ENCODE data around the gene EPAS1. TPM values are rescaled to one million over a fixed set of nuclear protein-coding genes. Genes with fewer than 3 reads are reported as not detected.
A peak's percentile ranks its signal among the peaks of the same experiment; 100 is the strongest.

EPAS1 gene
- total and polyA plus RNA-seq, 2 of the 13 experiments (the other 11 are each of a cell fraction or from before 2014, with no cell fraction given), result 47.1 to 182 TPM

- no peak for TF ChIP-seq GPBP1L1 (CRISPR knock-in tag; IDR thresholded peaks at IDR 0.05)
- TF ChIP-seq ARNT (IDR thresholded peaks at IDR 0.05), result no peak
- no peak for TF ChIP-seq SNAPC2 (CRISPR knock-in tag; IDR thresholded peaks at IDR 0.05)
- TF ChIP-seq SALL1 (CRISPR knock-in tag; IDR thresholded peaks at IDR 0.05), result peak; percentile 90
- TF ChIP-seq BATF2 (CRISPR knock-in tag; IDR thresholded peaks at IDR 0.05), result 0 out of 2 replicates have a peak, but pooled peaks have one; percentile 29
- TF ChIP-seq SRY (CRISPR knock-in tag; IDR thresholded peaks at IDR 0.05), result peak; percentile 7; the same call in 1 of the 2 replicates
- peak; percentile 37; the same call in 1 of the 2 replicates for TF ChIP-seq ZFP82 (CRISPR knock-in tag; IDR thresholded peaks at IDR 0.05; ENCODE audit: borderline replicate concordance)
- TF ChIP-seq ERF (CRISPR knock-in tag; IDR thresholded peaks at IDR 0.05), result peak; percentile 62
- 0 out of 2 replicates have a peak, but pooled peaks have one; percentile 86 for TF ChIP-seq MTF2 (CRISPR knock-in tag; IDR thresholded peaks at IDR 0.05; ENCODE audit: borderline replicate concordance)
- TF ChIP-seq RBM39 (IDR thresholded peaks at IDR 0.05; ENCODE audit: low read depth, low read length, poor library complexity, severe bottlenecking), result no peak
- peak; percentile 70; the same call in 1 of the 2 replicates for TF ChIP-seq ZNF234 (CRISPR knock-in tag; conservative IDR thresholded peaks at IDR 0.05)
- peak; percentile 89 for TF ChIP-seq TAF1 (CRISPR knock-in tag; IDR thresholded peaks at IDR 0.05)
- peak; percentile 81; the same call in 1 of the 2 replicates for TF ChIP-seq RXRB (CRISPR knock-in tag; IDR thresholded peaks at IDR 0.05; ENCODE audit: borderline replicate concordance)
- peak; percentile 88 for TF ChIP-seq HNRNPLL (IDR thresholded peaks at IDR 0.05; ENCODE audit: low read depth, low read length, poor library complexity, severe bottlenecking)
- peak; percentile 44; the same call in 1 of the 2 replicates for TF ChIP-seq YEATS4 (CRISPR knock-in tag; IDR thresholded peaks at IDR 0.05; ENCODE audit: borderline replicate concordance)
- no peak for TF ChIP-seq KLF15 (CRISPR knock-in tag; IDR thresholded peaks at IDR 0.05; ENCODE audit: borderline replicate concordance)
- TF ChIP-seq ARID4A (CRISPR knock-in tag; IDR thresholded peaks at IDR 0.05; ENCODE audit: borderline replicate concordance), result peak; percentile 55; the same call in 1 of the 2 replicates
- peak; percentile 77; the same call in 1 of the 2 replicates for TF ChIP-seq RBFOX2 (IDR thresholded peaks at IDR 0.05; ENCODE audit: low read depth, low read length)
- TF ChIP-seq KLF12 (CRISPR knock-in tag; IDR thresholded peaks at IDR 0.05; ENCODE audit: borderline replicate concordance), result no peak
- no peak for TF ChIP-seq GZF1 (CRISPR knock-in tag; IDR thresholded peaks at IDR 0.05)
Observed at GRCh38 chr2:46296840-46297545, at the start of gene EPAS1 (continued).
